HCT116 (cell line): ENCODE results near the gene SPATA31E1. TPM values are rescaled to one million over a fixed set of nuclear protein-coding genes. Genes with fewer than 3 reads are reported as not detected.

Experiments
- ATAC-seq: fragments of 200-7000 bp; cut with Tn5 transposase; 2 replicates; pipeline ENCODE4 v1.9.1; 2020; ENCODE audit warnings: mild to moderate bottlenecking, moderate library complexity
- BruUV-seq: library from RNA; stranded (reverse); fragments of 400-500 nt; replicated peaks from 2 replicates; lab custom pipeline; 2021; lab: Mats Ljungman, UMichigan
- CTCF ChIA-PET: fragments of 300-600 bp; sonication (Branson Sonifier 250); formaldehyde crosslinking; loops from one replicate; lab custom pipeline; 2021; ENCODE audit warnings: antibody characterized with exemption; lab: Charles Lee
- POLR2A ChIA-PET: fragments of 300-600, 350-600 bp; sonication (Branson Sonifier 250); formaldehyde crosslinking; loops from one replicate; lab custom pipeline; 2021; ENCODE audit warnings: antibody characterized with exemption; lab: Charles Lee
- RAD21 ChIA-PET, 2 experiments: fragments of 300-600 bp; sonication (Branson Sonifier 250); formaldehyde crosslinking; loops; one replicate each; lab custom pipeline; 2023; ENCODE audit warnings: low total read pairs in 2 of 2; ENCODE audit not compliant: uncharacterized antibody in 2 of 2, unreplicated experiment in 2 of 2, low non-redundant PET in 1 of 2; lab: Charles Lee
- DNase-seq: peaks from one replicate; pipeline ENCODE4 v3.0.0-alpha.2; 2010; ENCODE audit warnings: low read depth, low spot score
- H2AFZ ChIP-seq: fragments of 200-600 bp; shearing (Covaris generic), sonication (generic); 2 replicates; pipeline ENCODE4 v1.6.1; 2017; ENCODE audit warnings: low read depth, mixed run types, mixed read lengths, antibody characterized with exemption, low read length; ENCODE audit not compliant: poor library complexity, severe bottlenecking
- H3K27ac ChIP-seq: 2 replicates; pipeline ENCODE4 v1.5.1; 2012; ENCODE audit warnings: low read depth, low read length
- H3K27me3 ChIP-seq: fragments of 200-600 bp; sonication (generic); 2 replicates; pipeline ENCODE4 v1.6.1; 2016; ENCODE audit warnings: mixed run types, low read length, mixed read lengths; ENCODE audit not compliant: insufficient read depth
- H3K36me3 ChIP-seq, 2 experiments: fragments of 200-500 bp in 1 of 2; fragments of 200-600 bp in 1 of 2; sonication (Bioruptor generic) in 1 of 2; sonication (generic) in 1 of 2; 2 replicates each; pipeline versions ENCODE4 v1.5.1 to v1.6.1; 2014 to 2016; ENCODE audit warnings: low read length in 2 of 2, inconsistent platforms in 1 of 2, mixed read lengths in 1 of 2, mixed run types in 1 of 2; ENCODE audit not compliant: insufficient read depth in 2 of 2, control insufficient read depth in 1 of 2
- H3K4me1 ChIP-seq, 2 experiments: fragments of 200-600 bp in 1 of 2; sonication (generic) in 1 of 2; 2 replicates each; pipeline versions ENCODE4 v1.5.1 to v1.6.1; 2012 to 2017; ENCODE audit warnings: low read length in 2 of 2, inconsistent platforms in 1 of 2, mild to moderate bottlenecking in 1 of 2, mixed read lengths in 1 of 2, mixed run types in 1 of 2, moderate library complexity in 1 of 2; ENCODE audit not compliant: insufficient read depth in 2 of 2, control insufficient read depth in 1 of 2
- H3K4me2 ChIP-seq: fragments of 200-600 bp; sonication (generic); 2 replicates; pipeline ENCODE4 v1.6.1; 2017; ENCODE audit warnings: mixed run types, low read length, mixed read lengths
- H3K4me3 ChIP-seq, 2 experiments: fragments of 200-600 bp in 1 of 2; sonication (generic) in 1 of 2; replicated peaks in 1 of 2; 2 replicates each; pipeline ENCODE4 v1.5.1; 2011 to 2016; ENCODE audit warnings: low read length in 2 of 2, control low read depth in 1 of 2, low read depth in 1 of 2, mild to moderate bottlenecking in 1 of 2, mixed read lengths in 1 of 2, mixed run types in 1 of 2
- H3K79me2 ChIP-seq: fragments of 200-600 bp; sonication (generic); 2 replicates; pipeline ENCODE4 v1.6.1; 2017; ENCODE audit warnings: mild to moderate bottlenecking, mixed run types, low read length, moderate library complexity, mixed read lengths; ENCODE audit not compliant: insufficient read depth
- H3K9ac ChIP-seq: fragments of 200-600 bp; sonication (generic); 2 replicates; pipeline ENCODE4 v1.6.1; 2016; ENCODE audit warnings: low read length, mixed read lengths
- H3K9me2 ChIP-seq: fragments of 200-600 bp; sonication (generic), shearing (Covaris generic); 2 replicates; pipeline ENCODE4 v1.6.1; 2017; ENCODE audit warnings: mixed run types, mild to moderate bottlenecking, moderate library complexity; ENCODE audit not compliant: insufficient read depth
- H3K9me3 ChIP-seq, 2 experiments: fragments of 200-500 bp in 1 of 2; fragments of 200-600 bp in 1 of 2; sonication (Bioruptor generic) in 1 of 2; sonication (generic) in 1 of 2; 2 replicates each; pipeline ENCODE4 v1.6.1; 2014 to 2017; ENCODE audit warnings: low read length in 2 of 2, mixed read lengths in 2 of 2, inconsistent platforms in 1 of 2, low read depth in 1 of 2, mild to moderate bottlenecking in 1 of 2, mixed run types in 1 of 2, moderate library complexity in 1 of 2; ENCODE audit not compliant: control insufficient read depth in 1 of 2, insufficient read depth in 1 of 2
- H4K20me1 ChIP-seq: fragments of 200-600 bp; sonication (generic), shearing (Covaris generic); 2 replicates; pipeline ENCODE4 v1.6.1; 2017; ENCODE audit warnings: mixed run types, mild to moderate bottlenecking, moderate library complexity; ENCODE audit not compliant: insufficient read depth
- CBX3 ChIP-seq: IDR thresholded peaks from 2 replicates; pipeline ENCODE4 v1.6.1; 2012; ENCODE audit warnings: low read depth
- CEBPB ChIP-seq: IDR thresholded peaks from 2 replicates; pipeline ENCODE4 v1.6.1; 2012; ENCODE audit warnings: low read depth
- EGR1 ChIP-seq: IDR thresholded peaks from 2 replicates; pipeline ENCODE4 v1.6.1; 2012; ENCODE audit warnings: low read depth
- EZH2phosphoT487 ChIP-seq: fragments of 200-600 bp; IDR thresholded peaks from 2 replicates; pipeline ENCODE4 v1.6.1; 2018; ENCODE audit warnings: antibody characterized with exemption, borderline replicate concordance
- FOSL1 ChIP-seq: IDR thresholded peaks from 2 replicates; pipeline ENCODE4 v1.6.1; 2012; ENCODE audit warnings: low read depth
- POLR2A ChIP-seq: IDR thresholded peaks from 2 replicates; pipeline ENCODE4 v1.7.0; 2011; ENCODE audit warnings: borderline replicate concordance; ENCODE audit not compliant: insufficient read depth, insufficient read length; ENCODE audit errors: extremely low read depth
- POLR2AphosphoS5 ChIP-seq: IDR thresholded peaks from 2 replicates; pipeline ENCODE4 v1.6.1; 2011; ENCODE audit warnings: mild to moderate bottlenecking, low read depth, low read length, moderate library complexity
- REST ChIP-seq: IDR thresholded peaks from 2 replicates; pipeline ENCODE4 v1.6.1; 2012; ENCODE audit warnings: low read depth
- SRF ChIP-seq: IDR thresholded peaks from 2 replicates; pipeline ENCODE4 v1.6.1; 2012; ENCODE audit warnings: low read depth
- TCF7L2 ChIP-seq: IDR thresholded peaks from 2 replicates; pipeline ENCODE4 v1.7.0; 2011; ENCODE audit warnings: borderline replicate concordance, inconsistent platforms; ENCODE audit not compliant: insufficient read depth, insufficient read length; ENCODE audit errors: extremely low read depth
- ZBTB33 ChIP-seq: IDR thresholded peaks from 2 replicates; pipeline ENCODE4 v1.6.1; 2011; ENCODE audit warnings: mild to moderate bottlenecking, low read length, moderate library complexity; ENCODE audit not compliant: insufficient replicate concordance; ENCODE audit errors: extremely low read depth
- ZFX ChIP-seq: fragments of 450-650 bp; IDR thresholded peaks from 2 replicates; pipeline ENCODE4 v1.6.1; 2017
- ZNF274 ChIP-seq: fragments of 200-500 bp; sonication (Bioruptor generic); IDR thresholded peaks from 2 replicates; pipeline ENCODE4 v1.6.1; 2014; ENCODE audit warnings: mild to moderate bottlenecking, low read depth, low read length, inconsistent platforms
- intact Hi-C: fragments of 100-400 bp; cut with micrococcal nuclease; formaldehyde crosslinking; loops from 2 replicates; pipeline ENCODE4 v1.10.0; 2022
- total RNA-seq: library from RNA; stranded (reverse); gene quantifications from one replicate; pipeline ENCODE4 v1.2.1, GENCODE V29; 2021; ENCODE audit not compliant: unreplicated experiment
- TF ChIP-seq, protein P1 (sequence below): IDR thresholded peaks from 2 replicates; pipeline ENCODE4 v1.6.1; 2012

The SPATA31E1 gene
- total RNA-seq, 1 experiment from 2014 or later: not detected

- ChIA-PET POLR2A (no interaction called here), RAD21 (no interaction called here), CTCF (no interaction called here)
- Histone ChIP-seq H3K4me2 (no peak overlapping the region), H3K9me3 (no peaks in the 10 kb centered on the region), H3K79me2 (no peaks in the 10 kb centered on the region), H4K20me1 (no peaks in the 10 kb centered on the region), H3K4me3 (no peak overlapping the region), H3K9ac (no peak overlapping the region), H3K27ac (no peak overlapping the region), H3K4me1 (peaks cover 0 to 8% of the 10 kb centered on the region in 2 experiments; a peak in 2 of 4 replicates), H2AFZ (no peak overlapping the region), H3K9me2 (no peaks in the 10 kb centered on the region), H3K27me3 (no peaks in the 10 kb centered on the region), H3K36me3 (no peaks in the 10 kb centered on the region)
- BruUV-seq: no TSS peak
- no peak for ATAC-seq
- no peak for TF ChIP-seq ZNF274
- TF ChIP-seq FOSL1: no peak
- no peak for TF ChIP-seq SRF
- TF ChIP-seq ZFX: no peak
- no peak for TF ChIP-seq CBX3
- no peak for TF ChIP-seq EGR1
- no peak for TF ChIP-seq TCF7L2
- no peak for TF ChIP-seq REST
- TF ChIP-seq CEBPB: no peak
- no peak for TF ChIP-seq EZH2phosphoT487
- TF ChIP-seq POLR2AphosphoS5: no peak
- no peak for TF ChIP-seq POLR2A
- TF ChIP-seq, protein P1, sequence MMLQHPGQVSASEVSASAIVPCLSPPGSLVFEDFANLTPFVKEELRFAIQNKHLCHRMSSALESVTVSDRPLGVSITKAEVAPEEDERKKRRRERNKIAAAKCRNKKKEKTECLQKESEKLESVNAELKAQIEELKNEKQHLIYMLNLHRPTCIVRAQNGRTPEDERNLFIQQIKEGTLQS: no peak
- no peak for TF ChIP-seq ZBTB33
- DNase-seq: no peak
- intact Hi-C loops: no loop called here
Observed at GRCh38 chr9:87853302-87853701, 29.4 kb upstream of the SPATA31E1 start.
